GM12872 (cell line): Measurements from ENCODE around the gene PLXNA2.

ENCODE experiments used
- CTCF ChIP-seq: IDR thresholded peaks from 3 replicates; pipeline ENCODE4 v1.5.1; 2011; ENCODE audit warnings: low read depth, mild to moderate bottlenecking, low read length, moderate library complexity; ENCODE audit not compliant: insufficient read depth

The PLXNA2 gene

GRCh38 chr1:208066583-208066982 is 177.6 kb downstream of the PLXNA2 start:
- TF ChIP-seq CTCF: no peak

GRCh38 chr1:208065862-208066261 is 178.3 kb downstream of the PLXNA2 start:
- no peak for TF ChIP-seq CTCF

- no peak for TF ChIP-seq CTCF
These were observed 182.6 kb downstream of the PLXNA2 start for GRCh38 chr1:208061632-208062031.

GRCh38 chr1:208061118-208061517 is 183.1 kb downstream of the PLXNA2 start:
- no peak for TF ChIP-seq CTCF

GRCh38 chr1:208060215-208060869 is 183.8 kb downstream of the PLXNA2 start:
- TF ChIP-seq CTCF: no peak

GRCh38 chr1:208059409-208060001 is 184.7 kb downstream of the PLXNA2 start:
- TF ChIP-seq CTCF: no peak

DNA sequence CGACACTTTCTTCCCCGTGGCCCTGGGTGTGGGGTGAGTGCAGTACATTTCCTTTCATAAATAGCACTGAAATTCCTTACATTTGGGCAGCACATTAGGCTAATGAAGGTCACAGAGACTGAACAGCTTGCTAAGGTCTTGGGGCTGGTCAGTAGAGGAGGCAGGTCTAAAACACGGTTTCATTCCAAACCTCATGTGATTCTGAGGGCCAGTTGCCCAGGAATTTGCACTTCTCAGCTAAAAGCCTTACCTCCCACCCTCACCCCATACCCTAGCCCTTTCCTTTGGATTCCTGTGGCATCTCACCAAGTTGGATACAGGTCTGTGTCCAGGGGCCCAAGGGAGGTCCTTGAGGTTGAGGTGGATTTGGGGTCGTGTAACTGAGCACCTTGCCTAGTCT is 185.4 kb downstream of the PLXNA2 start:
- no peak for TF ChIP-seq CTCF
